DMS 273 treated with DMSO at 0.1 percent for 48 hours (cell line): ENCODE results near the gene PEX14.

Source experiments
- DNase-seq: peaks from one replicate; lab custom pipeline; 2025; lab: John Stamatoyannopoulos, UW

Gene PEX14

GRCh38 chr1:10650556-10651388 is 176.0 kb downstream of the PEX14 start:
- DNase-seq = no peak

- no peak for DNase-seq
Measured at GRCh38 chr1:10651389-10651766, 176.6 kb downstream of the PEX14 start.

GRCh38 chr1:10651793-10652192 is 177.0 kb downstream of the PEX14 start:
- no peak for DNase-seq

- no peak for DNase-seq
Measured at GRCh38 chr1:10652626-10653025, 177.9 kb downstream of the PEX14 start.

- DNase-seq = no peak
Measured at GRCh38 chr1:10653370-10654125, 178.8 kb downstream of the PEX14 start.

- no peak for DNase-seq
Measured at GRCh38 chr1:10655002-10655401, 180.3 kb downstream of the PEX14 start.

- no peak for DNase-seq
Measured at GRCh38 chr1:10656431-10656830, 181.7 kb downstream of the PEX14 start.

GRCh38 chr1:10657088-10657847 is 182.5 kb downstream of the PEX14 start:
- no peak for DNase-seq

GRCh38 chr1:10658396-10659066 is 183.8 kb downstream of the PEX14 start:
- DNase-seq = peak; percentile 55

- DNase-seq = no peak
Measured at GRCh38 chr1:10659218-10659617, 184.5 kb downstream of the PEX14 start.

GRCh38 chr1:10659646-10660540 is 185.1 kb downstream of the PEX14 start:
- no peak for DNase-seq

- no peak for DNase-seq
Measured at GRCh38 chr1:10661453-10661852, 186.7 kb downstream of the PEX14 start.

GRCh38 chr1:10662090-10662688 is 187.4 kb downstream of the PEX14 start:
- no peak for DNase-seq

- no peak for DNase-seq
Measured at GRCh38 chr1:10662824-10663677, 188.3 kb downstream of the PEX14 start.

GRCh38 chr1:10663678-10664035 is 188.9 kb downstream of the PEX14 start:
- DNase-seq = no peak

GRCh38 chr1:10664251-10664650 is 189.5 kb downstream of the PEX14 start:
- DNase-seq = no peak

- no peak for DNase-seq
Measured at GRCh38 chr1:10665226-10665625, 190.5 kb downstream of the PEX14 start.

- no peak for DNase-seq
Measured at GRCh38 chr1:10665930-10666850, 191.4 kb downstream of the PEX14 start.
